ENCODE measurements around the gene GPR139.

GPR139 gene

DNA sequence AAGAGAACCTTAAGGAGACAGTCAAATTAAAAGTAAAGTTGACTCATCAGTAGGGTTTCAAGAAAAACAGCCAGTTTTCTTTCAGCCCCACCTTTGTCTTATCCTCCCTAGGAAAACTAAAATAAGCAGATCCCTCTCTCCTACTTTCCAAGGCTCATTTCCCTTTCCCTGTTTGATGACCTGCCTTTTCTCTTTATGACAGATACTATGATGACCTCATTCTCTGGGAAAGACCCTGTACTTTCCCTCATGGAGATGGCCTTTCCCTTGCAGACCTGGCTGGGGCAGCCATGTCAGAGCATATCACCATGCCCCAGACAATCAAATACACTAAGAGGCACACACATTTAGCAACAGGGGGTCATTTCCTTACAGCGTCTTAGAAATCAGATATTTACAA is 53.6 kb downstream of the GPR139 start:
- TF ChIP-seq, protein P1, sequence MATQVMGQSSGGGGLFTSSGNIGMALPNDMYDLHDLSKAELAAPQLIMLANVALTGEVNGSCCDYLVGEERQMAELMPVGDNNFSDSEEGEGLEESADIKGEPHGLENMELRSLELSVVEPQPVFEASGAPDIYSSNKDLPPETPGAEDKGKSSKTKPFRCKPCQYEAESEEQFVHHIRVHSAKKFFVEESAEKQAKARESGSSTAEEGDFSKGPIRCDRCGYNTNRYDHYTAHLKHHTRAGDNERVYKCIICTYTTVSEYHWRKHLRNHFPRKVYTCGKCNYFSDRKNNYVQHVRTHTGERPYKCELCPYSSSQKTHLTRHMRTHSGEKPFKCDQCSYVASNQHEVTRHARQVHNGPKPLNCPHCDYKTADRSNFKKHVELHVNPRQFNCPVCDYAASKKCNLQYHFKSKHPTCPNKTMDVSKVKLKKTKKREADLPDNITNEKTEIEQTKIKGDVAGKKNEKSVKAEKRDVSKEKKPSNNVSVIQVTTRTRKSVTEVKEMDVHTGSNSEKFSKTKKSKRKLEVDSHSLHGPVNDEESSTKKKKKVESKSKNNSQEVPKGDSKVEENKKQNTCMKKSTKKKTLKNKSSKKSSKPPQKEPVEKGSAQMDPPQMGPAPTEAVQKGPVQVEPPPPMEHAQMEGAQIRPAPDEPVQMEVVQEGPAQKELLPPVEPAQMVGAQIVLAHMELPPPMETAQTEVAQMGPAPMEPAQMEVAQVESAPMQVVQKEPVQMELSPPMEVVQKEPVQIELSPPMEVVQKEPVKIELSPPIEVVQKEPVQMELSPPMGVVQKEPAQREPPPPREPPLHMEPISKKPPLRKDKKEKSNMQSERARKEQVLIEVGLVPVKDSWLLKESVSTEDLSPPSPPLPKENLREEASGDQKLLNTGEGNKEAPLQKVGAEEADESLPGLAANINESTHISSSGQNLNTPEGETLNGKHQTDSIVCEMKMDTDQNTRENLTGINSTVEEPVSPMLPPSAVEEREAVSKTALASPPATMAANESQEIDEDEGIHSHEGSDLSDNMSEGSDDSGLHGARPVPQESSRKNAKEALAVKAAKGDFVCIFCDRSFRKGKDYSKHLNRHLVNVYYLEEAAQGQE (IDR thresholded peaks at IDR 0.05; ENCODE audit: insufficient read depth in 1 of 2, low read depth in 2 of 2, low read length in 2 of 2): no peak
- TF ChIP-seq POLR2AphosphoS5 (IDR thresholded peaks at IDR 0.05; ENCODE audit: low read depth, low read length) (no peak), SIN3A (IDR thresholded peaks at IDR 0.05; ENCODE audit: borderline replicate concordance, insufficient read depth, low read length) (no peak), FOXP2 (optimal IDR thresholded peaks at IDR 0.05; ENCODE audit: borderline replicate concordance, extremely low read depth, extremely low read length, insufficient read depth) (no peak), TAF1 (IDR thresholded peaks at IDR 0.05; ENCODE audit: borderline replicate concordance, insufficient read depth, low read length) (no peak)

DNA sequence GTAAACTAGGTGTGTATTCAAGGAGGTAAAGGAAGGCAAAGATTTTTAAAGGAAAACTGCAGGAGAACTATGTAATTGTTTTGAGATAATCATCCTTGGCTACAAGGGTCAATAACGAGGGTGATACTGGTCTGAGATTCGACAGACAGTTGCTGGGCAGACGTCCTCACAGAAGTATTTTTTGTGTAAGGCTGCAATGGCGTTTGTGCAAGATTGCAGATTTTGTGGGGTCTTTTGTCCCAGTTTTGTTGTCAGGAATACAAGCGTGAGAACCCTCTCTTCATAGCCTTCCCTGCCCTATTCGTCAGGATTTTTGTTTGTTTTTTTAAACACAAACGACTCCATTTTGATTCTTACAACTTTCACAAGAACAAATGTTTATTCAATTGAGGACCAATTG is 57.5 kb downstream of the GPR139 start:
- TF ChIP-seq SIN3A (IDR thresholded peaks at IDR 0.05; ENCODE audit: borderline replicate concordance, insufficient read depth, low read length): no peak
- no peak for TF ChIP-seq TAF1 (IDR thresholded peaks at IDR 0.05; ENCODE audit: borderline replicate concordance, insufficient read depth, low read length)
- TF ChIP-seq POLR2AphosphoS5 (IDR thresholded peaks at IDR 0.05; ENCODE audit: low read depth, low read length): no peak
- TF ChIP-seq, protein P1 (IDR thresholded peaks at IDR 0.05; ENCODE audit: insufficient read depth in 1 of 2, low read depth in 2 of 2, low read length in 2 of 2): no peak
- no peak for TF ChIP-seq FOXP2 (optimal IDR thresholded peaks at IDR 0.05; ENCODE audit: borderline replicate concordance, extremely low read depth, extremely low read length, insufficient read depth)

DNA sequence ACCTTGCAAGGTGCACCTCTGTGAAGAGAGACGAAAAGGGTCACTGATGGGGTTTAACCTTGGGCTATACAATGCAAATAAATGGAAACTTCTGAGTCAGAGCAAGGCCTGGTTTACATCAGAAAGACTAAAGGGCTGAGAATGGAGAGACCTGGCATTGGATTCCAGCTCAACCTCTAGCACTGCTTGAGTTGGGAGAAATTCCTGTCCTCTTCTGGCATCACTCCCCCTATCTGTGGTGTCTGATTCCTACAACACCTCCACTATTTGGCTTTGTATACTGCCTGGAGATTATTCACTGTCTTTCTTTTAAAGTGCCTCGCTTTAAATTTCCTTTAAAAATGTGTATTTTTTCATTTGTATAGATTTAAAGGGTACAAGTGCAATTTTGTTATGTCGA is 68.8 kb downstream of the GPR139 start:
- TF ChIP-seq FOXP2 (optimal IDR thresholded peaks at IDR 0.05; ENCODE audit: borderline replicate concordance, extremely low read depth, extremely low read length, insufficient read depth) (no peak), POLR2AphosphoS5 (IDR thresholded peaks at IDR 0.05; ENCODE audit: low read depth, low read length) (no peak), TAF1 (IDR thresholded peaks at IDR 0.05; ENCODE audit: borderline replicate concordance, insufficient read depth, low read length) (no peak), SIN3A (IDR thresholded peaks at IDR 0.05; ENCODE audit: borderline replicate concordance, insufficient read depth, low read length) (no peak)
- TF ChIP-seq, protein P1 (IDR thresholded peaks at IDR 0.05; ENCODE audit: insufficient read depth in 1 of 2, low read depth in 2 of 2, low read length in 2 of 2): no peak

DNA sequence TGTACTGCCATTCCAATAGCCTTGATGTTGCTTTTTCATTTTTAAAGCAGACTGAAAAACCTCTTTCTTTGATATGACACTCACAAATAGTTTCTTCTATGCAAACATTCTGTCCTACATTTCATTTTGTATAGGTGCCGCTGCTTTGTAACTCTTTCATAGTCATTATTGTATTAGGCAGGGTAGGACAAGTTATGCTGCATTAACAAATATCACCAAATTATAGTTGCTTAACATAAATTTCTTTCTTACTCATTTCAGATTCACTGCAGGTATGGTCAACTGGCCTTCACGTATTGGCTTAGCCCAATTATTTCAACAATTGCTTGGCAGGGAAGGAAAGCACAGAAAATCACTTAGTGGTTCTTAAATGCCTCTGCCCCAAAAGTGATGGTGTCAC is 70.8 kb downstream of the GPR139 start:
- no peak for TF ChIP-seq SIN3A (IDR thresholded peaks at IDR 0.05; ENCODE audit: borderline replicate concordance, insufficient read depth, low read length)
- no peak for TF ChIP-seq FOXP2 (optimal IDR thresholded peaks at IDR 0.05; ENCODE audit: borderline replicate concordance, extremely low read depth, extremely low read length, insufficient read depth)

DNA sequence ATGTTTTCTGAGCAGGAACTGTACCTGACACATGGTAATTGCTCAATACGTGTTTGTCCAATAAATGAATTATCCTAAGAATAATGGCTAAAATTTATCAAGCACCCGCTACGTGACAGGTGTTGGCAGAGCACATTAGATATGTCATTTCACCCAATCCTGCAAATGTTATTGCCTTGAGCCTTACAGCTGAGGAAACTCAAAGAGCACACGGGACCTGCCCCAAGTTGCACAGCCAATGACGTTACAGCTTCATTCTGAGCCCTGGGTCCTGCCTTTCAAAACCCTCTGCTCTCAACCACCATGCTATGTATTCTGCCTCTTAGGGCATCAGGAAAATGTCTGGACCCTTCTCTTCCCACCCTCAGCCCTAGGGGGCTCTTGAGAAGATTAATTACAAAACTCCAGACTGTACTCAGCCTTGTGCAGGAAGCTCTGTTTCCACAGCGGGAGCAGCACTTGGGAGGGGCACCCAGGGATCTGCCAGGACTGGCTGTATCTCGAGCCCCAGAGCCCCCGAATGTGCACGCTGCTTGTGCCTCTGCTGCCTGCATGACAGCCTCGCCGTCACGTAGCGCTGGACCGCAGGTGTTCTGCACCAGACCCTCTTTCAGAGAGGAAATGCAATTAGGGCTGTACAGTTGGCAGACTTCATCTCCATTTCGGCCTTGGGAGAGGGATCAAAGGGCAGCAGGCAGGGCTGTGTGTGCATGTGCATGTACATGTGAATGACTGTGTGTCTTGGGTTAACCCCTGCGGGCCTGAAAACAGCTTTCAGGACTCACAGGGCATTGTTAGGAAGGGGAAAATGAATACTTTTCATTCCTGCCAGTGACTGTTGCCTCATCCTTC is 71.6 kb downstream of the GPR139 start:
- no peak for TF ChIP-seq SIN3A (IDR thresholded peaks at IDR 0.05; ENCODE audit: borderline replicate concordance, insufficient read depth, low read length)
- TF ChIP-seq POLR2AphosphoS5 (IDR thresholded peaks at IDR 0.05; ENCODE audit: low read depth, low read length): no peak
- TF ChIP-seq FOXP2 (optimal IDR thresholded peaks at IDR 0.05; ENCODE audit: borderline replicate concordance, extremely low read depth, extremely low read length, insufficient read depth): no peak
- TF ChIP-seq, protein P1 (IDR thresholded peaks at IDR 0.05; ENCODE audit: insufficient read depth in 1 of 2, low read depth in 2 of 2, low read length in 2 of 2): no peak
- no peak for TF ChIP-seq TAF1 (IDR thresholded peaks at IDR 0.05; ENCODE audit: borderline replicate concordance, insufficient read depth, low read length)
